ENCODE results near the gene IQSEC3.
"Not testable (repeated sequence)": the region's sequence is repeated elsewhere in the genome, so short reads cannot be mapped to it uniquely, and the experiment has no call there.

Gene IQSEC3

GRCh38 chr12:117311-117710 lies 50.7 kb downstream of the IQSEC3 start:
- H3K4me1 ChIP-seq, result no peaks in the 10 kb centered on the region
- no peak overlapping the region for H3K4me3 ChIP-seq
- in situ Hi-C loops (cut with MboI; ENCODE audit: low sequenced_read_pairs), result no loop called here
- DNase-seq (ENCODE audit: low spot score in 2 of 2), result no peak
- no peaks in the 10 kb centered on the region for H3K27me3 ChIP-seq (ENCODE audit: low read depth)
- H3K9me3 ChIP-seq, result no peaks in the 10 kb centered on the region
- no peaks in the 10 kb centered on the region for H3K36me3 ChIP-seq (replicated peaks)

- H3K27me3 ChIP-seq (ENCODE audit: low read depth), result no peaks in the 10 kb centered on the region
- H3K9me3 ChIP-seq, result no peaks in the 10 kb centered on the region
- H3K36me3 ChIP-seq (replicated peaks), result no peaks in the 10 kb centered on the region
- DNase-seq (ENCODE audit: low spot score in 2 of 2), result no peak
- no peak overlapping the region for H3K4me3 ChIP-seq
- no peaks in the 10 kb centered on the region for H3K4me1 ChIP-seq
- in situ Hi-C loops (cut with MboI; ENCODE audit: low sequenced_read_pairs), result no loop called here
Observed at GRCh38 chr12:117816-118345, 51.3 kb downstream of the IQSEC3 start.

GRCh38 chr12:118591-118990 lies 52.0 kb downstream of the IQSEC3 start:
- in situ Hi-C loops (cut with MboI; ENCODE audit: low sequenced_read_pairs), result no loop called here
- Histone ChIP-seq H3K4me3 (no peak overlapping the region), H3K4me1 (no peaks in the 10 kb centered on the region), H3K27me3 (ENCODE audit: low read depth) (no peaks in the 10 kb centered on the region), H3K9me3 (no peaks in the 10 kb centered on the region), H3K36me3 (replicated peaks) (no peaks in the 10 kb centered on the region)
- no peak for DNase-seq (ENCODE audit: low spot score in 2 of 2)

- in situ Hi-C loops (cut with MboI; ENCODE audit: low sequenced_read_pairs), result no loop called here
- Histone ChIP-seq H3K36me3 (replicated peaks) (no peaks in the 10 kb centered on the region), H3K4me1 (no peaks in the 10 kb centered on the region), H3K27me3 (ENCODE audit: low read depth) (no peaks in the 10 kb centered on the region), H3K9me3 (no peaks in the 10 kb centered on the region), H3K4me3 (no peak overlapping the region)
- no peak for DNase-seq (ENCODE audit: low spot score in 2 of 2)
Observed at GRCh38 chr12:120951-121350, 54.4 kb downstream of the IQSEC3 start.

GRCh38 chr12:121647-122046 lies 55.1 kb downstream of the IQSEC3 start:
- Histone ChIP-seq H3K9me3 (no peaks in the 10 kb centered on the region), H3K27me3 (ENCODE audit: low read depth) (peaks cover under 1% of the 10 kb centered on the region), H3K4me3 (no peak overlapping the region), H3K36me3 (replicated peaks) (no peaks in the 10 kb centered on the region), H3K4me1 (no peaks in the 10 kb centered on the region)
- in situ Hi-C loops (cut with MboI; ENCODE audit: low sequenced_read_pairs), result no loop called here
- no peak for DNase-seq (ENCODE audit: low spot score in 2 of 2)

GRCh38 chr12:125075-125474 lies 58.5 kb downstream of the IQSEC3 start:
- H3K4me3 ChIP-seq, result no peak overlapping the region
- peaks cover 16% of the 10 kb centered on the region for H3K27me3 ChIP-seq (ENCODE audit: low read depth)
- H3K4me1 ChIP-seq, result no peaks in the 10 kb centered on the region
- H3K36me3 ChIP-seq (replicated peaks), result no peaks in the 10 kb centered on the region
- DNase-seq (ENCODE audit: low spot score in 2 of 2), result no peak
- H3K9me3 ChIP-seq, result no peaks in the 10 kb centered on the region
- in situ Hi-C loops (cut with MboI; ENCODE audit: low sequenced_read_pairs), result no loop called here

GRCh38 chr12:125566-125965 lies 59.0 kb downstream of the IQSEC3 start:
- Histone ChIP-seq H3K4me1 (no peaks in the 10 kb centered on the region), H3K27me3 (ENCODE audit: low read depth) (peaks cover 16% of the 10 kb centered on the region)
- in situ Hi-C loops (cut with MboI; ENCODE audit: low sequenced_read_pairs), result no loop called here

GRCh38 chr12:128079-128478 lies 61.5 kb downstream of the IQSEC3 start:
- in situ Hi-C loops (cut with MboI; ENCODE audit: low sequenced_read_pairs), result no loop called here
- no peak for DNase-seq (ENCODE audit: low spot score in 2 of 2)
- no peaks in the 10 kb centered on the region for H3K9me3 ChIP-seq
- peaks cover 16% of the 10 kb centered on the region for H3K27me3 ChIP-seq (ENCODE audit: low read depth)
- H3K4me3 ChIP-seq, result no peak overlapping the region
- H3K36me3 ChIP-seq (replicated peaks), result no peaks in the 10 kb centered on the region
- H3K4me1 ChIP-seq, result no peaks in the 10 kb centered on the region

More at GRCh38 chr12:125566-125965, 59.0 kb downstream of the IQSEC3 start:
- H3K4me3 ChIP-seq, result no peak overlapping the region
- H3K36me3 ChIP-seq (replicated peaks), result no peaks in the 10 kb centered on the region
- no peaks in the 10 kb centered on the region for H3K9me3 ChIP-seq
- DNase-seq (ENCODE audit: low spot score in 2 of 2), result no peak

- no peaks in the 10 kb centered on the region for H3K9me3 ChIP-seq
- H3K36me3 ChIP-seq (replicated peaks), result no peaks in the 10 kb centered on the region
- H3K4me1 ChIP-seq, result no peaks in the 10 kb centered on the region
- no peak for DNase-seq (ENCODE audit: low spot score in 2 of 2)
- H3K27me3 ChIP-seq (ENCODE audit: low read depth), result peaks cover 16% of the 10 kb centered on the region
- H3K4me3 ChIP-seq, result no peak overlapping the region
- in situ Hi-C loops (cut with MboI; ENCODE audit: low sequenced_read_pairs), result no loop called here
Observed at GRCh38 chr12:129001-129400, 62.4 kb downstream of the IQSEC3 start.

- in situ Hi-C loops (cut with MboI; ENCODE audit: low sequenced_read_pairs), result no loop called here
- DNase-seq (ENCODE audit: low spot score in 2 of 2), result no peak
- Histone ChIP-seq H3K4me3 (no peak overlapping the region), H3K4me1 (no peaks in the 10 kb centered on the region), H3K27me3 (ENCODE audit: low read depth) (peaks cover 18% of the 10 kb centered on the region), H3K36me3 (replicated peaks) (no peaks in the 10 kb centered on the region), H3K9me3 (no peaks in the 10 kb centered on the region)
Observed at GRCh38 chr12:130519-130918, 64.0 kb downstream of the IQSEC3 start.

GRCh38 chr12:131008-131407 lies 64.4 kb downstream of the IQSEC3 start:
- H3K4me1 ChIP-seq, result no peaks in the 10 kb centered on the region
- no peaks in the 10 kb centered on the region for H3K36me3 ChIP-seq (replicated peaks)
- in situ Hi-C loops (cut with MboI; ENCODE audit: low sequenced_read_pairs), result no loop called here
- H3K4me3 ChIP-seq, result no peak overlapping the region
- H3K27me3 ChIP-seq (ENCODE audit: low read depth), result peaks cover 18% of the 10 kb centered on the region
- DNase-seq (ENCODE audit: low spot score in 2 of 2), result no peak
- no peaks in the 10 kb centered on the region for H3K9me3 ChIP-seq

- peaks cover 15% of the 10 kb centered on the region; the same call in 1 of the 2 replicates for H3K27me3 ChIP-seq (ENCODE audit: low read depth)
- no peaks in the 10 kb centered on the region for H3K36me3 ChIP-seq (replicated peaks)
- H3K4me3 ChIP-seq, result no peak overlapping the region
- H3K4me1 ChIP-seq, result no peaks in the 10 kb centered on the region
- no peak for DNase-seq (ENCODE audit: low spot score in 2 of 2)
- in situ Hi-C loops (cut with MboI; ENCODE audit: low sequenced_read_pairs), result no loop called here
- no peaks in the 10 kb centered on the region for H3K9me3 ChIP-seq
Observed at GRCh38 chr12:131732-132495, 65.3 kb downstream of the IQSEC3 start.

GRCh38 chr12:133616-134232 lies 67.2 kb downstream of the IQSEC3 start:
- DNase-seq (ENCODE audit: low spot score in 2 of 2); H3K36me3 ChIP-seq (replicated peaks); H3K9me3 ChIP-seq; in situ Hi-C loops (cut with MboI; ENCODE audit: low sequenced_read_pairs); H3K27me3 ChIP-seq (ENCODE audit: low read depth); H3K4me1 ChIP-seq; H3K4me3 ChIP-seq: not testable (repeated sequence)

GRCh38 chr12:135138-135537 lies 68.6 kb downstream of the IQSEC3 start:
- in situ Hi-C loops (cut with MboI; ENCODE audit: low sequenced_read_pairs), result no loop called here
- DNase-seq (ENCODE audit: low spot score in 2 of 2), result no peak
- H3K4me1 ChIP-seq, result no peaks in the 10 kb centered on the region
- H3K36me3 ChIP-seq (replicated peaks), result no peaks in the 10 kb centered on the region
- H3K27me3 ChIP-seq (ENCODE audit: low read depth), result peaks cover 11% of the 10 kb centered on the region; the same call in 1 of the 2 replicates
- no peaks in the 10 kb centered on the region for H3K9me3 ChIP-seq
- H3K4me3 ChIP-seq, result no peak overlapping the region

Measured in HAP-1 (cell line).